SK-N-SH (cell line): ENCODE data around the gene AFAP1L1. TPM values are rescaled to one million over a fixed set of nuclear protein-coding genes. Genes with fewer than 3 reads are reported as not detected.

Experiments
- CTCF ChIA-PET: fragments of 300-600, 350-600 bp; formaldehyde crosslinking; extraction: SDS; loops from one replicate; lab custom pipeline; 2021; lab: Yijun Ruan, JAX
- POLR2A ChIA-PET: fragments of 350-600 bp; sonication (Branson Sonifier 250); formaldehyde crosslinking; extraction: SDS; loops from one replicate; lab custom pipeline; 2020; ENCODE audit warnings: antibody characterized with exemption, inconsistent platforms; lab: Yijun Ruan, JAX
- DNase-seq: peaks from one replicate; pipeline ENCODE4 v3.0.0; 2012
- H2AFZ ChIP-seq: fragments of 200-600 bp; sonication (generic); 2 replicates; pipeline ENCODE4 v1.8.1; 2016; ENCODE audit warnings: antibody characterized with exemption, mild to moderate bottlenecking, low read depth
- H3F3A ChIP-seq: fragments of 200-600 bp; sonication (generic); replicated peaks from 2 replicates; pipeline ENCODE3; 2016; ENCODE audit warnings: antibody characterized with exemption, mild to moderate bottlenecking; ENCODE audit not compliant: insufficient read depth
- H3K27ac ChIP-seq, 2 experiments: fragments of 200-500 bp in 1 of 2; fragments of 200-600 bp in 1 of 2; sonication (Bioruptor generic) in 1 of 2; sonication (generic), shearing (Covaris generic) in 1 of 2; 2 replicates each; pipeline versions ENCODE4 v1.5.1 to v1.6.1; 2014 to 2016; ENCODE audit warnings: low read depth in 2 of 2, inconsistent platforms in 1 of 2, low read length in 1 of 2, mild to moderate bottlenecking in 1 of 2, mixed read lengths in 1 of 2
- H3K27me3 ChIP-seq: fragments of 200-600 bp; sonication (generic), shearing (Covaris generic); 2 replicates; pipeline ENCODE4 v1.6.1; 2016; ENCODE audit warnings: mixed run types; ENCODE audit not compliant: insufficient read depth
- H3K36me3 ChIP-seq, 2 experiments: fragments of 200-500 bp in 1 of 2; fragments of 200-600 bp in 1 of 2; sonication (Bioruptor generic) in 1 of 2; sonication (generic) in 1 of 2; replicated peaks in 1 of 2; 2 replicates each; pipeline versions ENCODE3 to v1.5.1; 2014 to 2016; ENCODE audit warnings: low read length in 1 of 2, mild to moderate bottlenecking in 1 of 2; ENCODE audit not compliant: insufficient read depth in 2 of 2, control insufficient read depth in 1 of 2
- H3K4me1 ChIP-seq, 2 experiments: fragments of 200-500 bp in 1 of 2; fragments of 200-600 bp in 1 of 2; sonication (Bioruptor generic) in 1 of 2; sonication (generic), shearing (Covaris generic) in 1 of 2; 2 replicates each; pipeline versions ENCODE4 v1.5.1 to v1.6.1; 2014 to 2016; ENCODE audit warnings: low read depth in 1 of 2, low read length in 1 of 2, mixed run types in 1 of 2; ENCODE audit not compliant: insufficient read depth in 2 of 2, control insufficient read depth in 1 of 2
- H3K4me2 ChIP-seq: fragments of 200-600 bp; sonication (generic), shearing (Covaris generic); 2 replicates; pipeline ENCODE4 v1.6.1; 2017; ENCODE audit warnings: mixed run types
- H3K4me3 ChIP-seq, 2 experiments: fragments of 200-500 bp in 1 of 2; fragments of 200-600 bp in 1 of 2; sonication (Bioruptor generic) in 1 of 2; sonication (generic), shearing (Covaris generic) in 1 of 2; 2 replicates each; pipeline versions ENCODE4 v1.5.1 to v1.8.1; 2014 to 2016; ENCODE audit warnings: low read depth in 2 of 2, inconsistent platforms in 1 of 2, low read length in 1 of 2, mild to moderate bottlenecking in 1 of 2, mixed read lengths in 1 of 2, moderate library complexity in 1 of 2
- H3K79me2 ChIP-seq: fragments of 200-600 bp; sonication (generic); 2 replicates; pipeline ENCODE4 v1.8.1; 2017; ENCODE audit warnings: mild to moderate bottlenecking; ENCODE audit not compliant: insufficient read depth
- H3K9ac ChIP-seq: fragments of 200-600 bp; sonication (generic); 2 replicates; pipeline ENCODE4 v1.6.1; 2017; ENCODE audit warnings: mixed run types
- H3K9me2 ChIP-seq: fragments of 200-600 bp; sonication (generic); 2 replicates; pipeline ENCODE4 v1.6.1; 2017; ENCODE audit warnings: mixed run types
- H3K9me3 ChIP-seq: fragments of 200-600 bp; sonication (generic); 2 replicates; pipeline ENCODE4 v1.6.1; 2017; ENCODE audit warnings: mixed run types, mild to moderate bottlenecking, moderate library complexity
- H4K20me1 ChIP-seq: fragments of 200-600 bp; sonication (generic); 2 replicates; pipeline ENCODE4 v1.6.1; 2017; ENCODE audit warnings: mild to moderate bottlenecking, mixed run types; ENCODE audit not compliant: insufficient read depth
- CTCF ChIP-seq: fragments of 200-600 bp; sonication (generic); IDR thresholded peaks from 2 replicates; pipeline ENCODE4 v1.6.1; 2017; ENCODE audit warnings: antibody characterized with exemption, mild to moderate bottlenecking, moderate library complexity
- GABPA ChIP-seq: IDR thresholded peaks from 2 replicates; pipeline ENCODE4 v1.4.0; 2012; ENCODE audit warnings: low read depth, mild to moderate bottlenecking
- GATA2 ChIP-seq: sonication (generic); formaldehyde crosslinking; IDR thresholded peaks from 2 replicates; pipeline ENCODE4 v1.5.0; 2020; ENCODE audit warnings: mild to moderate bottlenecking, missing genetic modification reagents
- MEF2A ChIP-seq: IDR thresholded peaks from 2 replicates; pipeline ENCODE4 v1.4.0; 2012; ENCODE audit warnings: low read depth, borderline replicate concordance
- NFIC ChIP-seq: IDR thresholded peaks from 2 replicates; pipeline ENCODE4 v1.4.0; 2012; ENCODE audit warnings: borderline replicate concordance
- NRF1 ChIP-seq: IDR thresholded peaks from 2 replicates; pipeline ENCODE4 v1.6.1; 2012; ENCODE audit warnings: low read depth, mild to moderate bottlenecking, low read length
- POLR2AphosphoS5 ChIP-seq: IDR thresholded peaks from 2 replicates; pipeline ENCODE4 v1.6.1; 2012; ENCODE audit warnings: low read depth, low read length
- REST ChIP-seq: IDR thresholded peaks from 2 replicates; pipeline ENCODE4 v1.6.1; 2012; ENCODE audit warnings: mild to moderate bottlenecking, low read depth, low read length, moderate library complexity
- SIN3A ChIP-seq: IDR thresholded peaks from 2 replicates; pipeline ENCODE4 v1.6.1; 2012; ENCODE audit warnings: low read depth, mild to moderate bottlenecking, low read length, moderate library complexity, borderline replicate concordance
- SMC3 ChIP-seq: IDR thresholded peaks from 2 replicates; pipeline ENCODE4 v1.6.1; 2012; ENCODE audit warnings: low read depth, low read length, improper control_type of control experiment
- TCF12 ChIP-seq: IDR thresholded peaks from 2 replicates; pipeline ENCODE4 v1.4.0; 2012
- YY1 ChIP-seq: IDR thresholded peaks from 2 replicates; pipeline ENCODE4 v1.4.0; 2012; ENCODE audit warnings: low read depth, mild to moderate bottlenecking
- WGBS: methylation state at CpG from one replicate; pipeline ENCODE4 v1.1.6; 2017; ENCODE audit warnings: low lambda C conversion rate; 5-methylcytosine and 5-hydroxymethylcytosine counted together
- polyA plus RNA-seq, 3 experiments: library from polyadenylated mRNA; depleted of rRNA; stranded (reverse); fragments of >200 nt; gene quantifications; 2 replicates each; pipeline ENCODE4 v1.2.3, GENCODE V29; 2012
- TF ChIP-seq, protein P1 (sequence below): IDR thresholded peaks from 2 replicates; pipeline ENCODE4 v1.4.0; 2012; ENCODE audit warnings: low read depth, borderline replicate concordance

AFAP1L1 gene
- polyA plus RNA-seq, 1 of the 3 experiments (the other 2 are of a cell fraction), result 0.82 TPM

GRCh38 chr5:149285153-149285552, 13.5 kb downstream of the AFAP1L1 start:
- no peaks in the 10 kb centered on the region; a peak in 1 of 4 replicates for H3K4me1 ChIP-seq
- ChIA-PET POLR2A (no interaction called here), CTCF (no interaction called here)
- TF ChIP-seq NFIC, result no peak
- no peak for TF ChIP-seq GABPA
- TF ChIP-seq MEF2A, result no peak
- TF ChIP-seq CTCF, result no peak
- TF ChIP-seq TCF12, result no peak
- TF ChIP-seq GATA2 (CRISPR knock-in tag), result no peak
- no peak for TF ChIP-seq POLR2AphosphoS5
- TF ChIP-seq REST, result no peak
- TF ChIP-seq, protein P1, sequence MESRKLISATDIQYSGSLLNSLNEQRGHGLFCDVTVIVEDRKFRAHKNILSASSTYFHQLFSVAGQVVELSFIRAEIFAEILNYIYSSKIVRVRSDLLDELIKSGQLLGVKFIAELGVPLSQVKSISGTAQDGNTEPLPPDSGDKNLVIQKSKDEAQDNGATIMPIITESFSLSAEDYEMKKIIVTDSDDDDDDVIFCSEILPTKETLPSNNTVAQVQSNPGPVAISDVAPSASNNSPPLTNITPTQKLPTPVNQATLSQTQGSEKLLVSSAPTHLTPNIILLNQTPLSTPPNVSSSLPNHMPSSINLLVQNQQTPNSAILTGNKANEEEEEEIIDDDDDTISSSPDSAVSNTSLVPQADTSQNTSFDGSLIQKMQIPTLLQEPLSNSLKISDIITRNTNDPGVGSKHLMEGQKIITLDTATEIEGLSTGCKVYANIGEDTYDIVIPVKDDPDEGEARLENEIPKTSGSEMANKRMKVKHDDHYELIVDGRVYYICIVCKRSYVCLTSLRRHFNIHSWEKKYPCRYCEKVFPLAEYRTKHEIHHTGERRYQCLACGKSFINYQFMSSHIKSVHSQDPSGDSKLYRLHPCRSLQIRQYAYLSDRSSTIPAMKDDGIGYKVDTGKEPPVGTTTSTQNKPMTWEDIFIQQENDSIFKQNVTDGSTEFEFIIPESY, result no peak
- TF ChIP-seq SMC3, result no peak
- no peak for TF ChIP-seq SIN3A
- TF ChIP-seq NRF1, result no peak
- no peak for TF ChIP-seq YY1
- H3K4me2 ChIP-seq, result no peak overlapping the region
- H3K36me3 ChIP-seq, result no peaks in the 10 kb centered on the region
- DNase-seq, result no peak
- WGBS, result 67% methylated on average over 1 of the region's 1 CpG
- no peak overlapping the region for H3K4me3 ChIP-seq
- H3K9me2 ChIP-seq, result no peaks in the 10 kb centered on the region
- no peaks in the 10 kb centered on the region for H3K79me2 ChIP-seq
- no peak overlapping the region for H2AFZ ChIP-seq
- H3K27me3 ChIP-seq, result no peaks in the 10 kb centered on the region
- H4K20me1 ChIP-seq, result no peaks in the 10 kb centered on the region
- no peak overlapping the region for H3K27ac ChIP-seq
- H3F3A ChIP-seq, result peaks cover 5% of the 10 kb centered on the region
- H3K9me3 ChIP-seq, result no peaks in the 10 kb centered on the region
- no peak overlapping the region for H3K9ac ChIP-seq
